Ectodermal cell (in vitro differentiated cells): Measurements from ENCODE around the gene SPEF2.

Experiments used
- H3K27ac ChIP-seq: 2 replicates; pipeline ENCODE4 v1.7.0; 2013; ENCODE audit warnings: mild to moderate bottlenecking, low read depth, low read length; ENCODE audit not compliant: insufficient read depth, poor library complexity, severe bottlenecking
- H3K27me3 ChIP-seq: 2 replicates; pipeline ENCODE4 v1.7.0; 2013; ENCODE audit warnings: mild to moderate bottlenecking, low read length; ENCODE audit not compliant: insufficient read depth, control insufficient read depth, poor library complexity, severe bottlenecking
- H3K36me3 ChIP-seq: one replicate; pipeline ENCODE4 v1.7.0; 2013; ENCODE audit warnings: low read length; ENCODE audit not compliant: control insufficient read depth, insufficient read depth
- H3K4me1 ChIP-seq: one replicate; pipeline ENCODE4 v1.7.0; 2013; ENCODE audit warnings: low read length; ENCODE audit not compliant: control insufficient read depth, insufficient read depth
- H3K4me3 ChIP-seq: 2 replicates; pipeline ENCODE4 v1.7.0; 2013; ENCODE audit warnings: low read depth, low read length, control low read depth; ENCODE audit not compliant: insufficient read depth
- H3K9me3 ChIP-seq: 2 replicates; pipeline ENCODE4 v1.7.0; 2013; ENCODE audit warnings: mild to moderate bottlenecking, low read length, moderate library complexity; ENCODE audit not compliant: control insufficient read depth
- WGBS, 2 experiments: methylation state at CpG; one replicate each; pipeline ENCODE4 v1.1.7; 2013; ENCODE audit warnings: missing lambda C conversion rate in 2 of 2; 5-methylcytosine and 5-hydroxymethylcytosine counted together

The SPEF2 gene

GRCh38 chr5:35745193-35745592 is 127.5 kb downstream of the SPEF2 start:
- WGBS, 2 experiments, result 87 to 91% methylated on average over 8 of the region's 8 CpGs
- H3K27ac ChIP-seq, result no peak overlapping the region
- H3K4me3 ChIP-seq, result no peak overlapping the region
- no peaks in the 10 kb centered on the region for H3K36me3 ChIP-seq
- H3K4me1 ChIP-seq, result no peaks in the 10 kb centered on the region
- peaks cover 7% of the 10 kb centered on the region for H3K27me3 ChIP-seq
- H3K9me3 ChIP-seq, result no peaks in the 10 kb centered on the region

DNA sequence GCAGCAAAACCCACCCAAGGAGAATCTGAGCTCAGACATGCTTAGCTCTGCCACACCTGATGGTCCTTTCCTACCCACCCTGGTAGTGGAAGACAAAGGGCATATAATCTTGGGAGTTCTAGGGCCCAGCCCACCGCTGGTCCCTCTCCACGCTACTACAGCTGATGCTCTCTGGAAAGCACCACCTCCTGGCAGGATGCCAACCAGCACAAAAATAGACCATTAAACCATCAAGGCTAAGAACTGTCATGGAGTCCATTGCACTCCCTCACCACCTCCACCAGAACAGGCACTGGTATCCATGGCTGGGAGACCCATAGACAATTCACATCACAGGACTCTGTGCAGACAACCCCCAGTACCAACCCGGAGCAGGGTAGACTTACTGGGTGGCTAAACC is 128.0 kb downstream of the SPEF2 start:
- H3K4me3 ChIP-seq, result no peak overlapping the region
- no peaks in the 10 kb centered on the region for H3K36me3 ChIP-seq
- H3K27me3 ChIP-seq, result peaks cover 11% of the 10 kb centered on the region
- H3K9me3 ChIP-seq, result no peaks in the 10 kb centered on the region
- H3K4me1 ChIP-seq, result no peaks in the 10 kb centered on the region
- no peak overlapping the region for H3K27ac ChIP-seq
- 92 to 95% methylated on average over 3 of the region's 3 CpGs for WGBS, 2 experiments

GRCh38 chr5:35752012-35752411 is 134.3 kb downstream of the SPEF2 start:
- peaks cover 8% of the 10 kb centered on the region for H3K4me1 ChIP-seq
- H3K36me3 ChIP-seq, result no peaks in the 10 kb centered on the region
- H3K27ac ChIP-seq, result no peak overlapping the region
- WGBS, 2 experiments, result 82 to 84% methylated on average over 4 to 6 of the region's 6 CpGs
- no peak overlapping the region for H3K4me3 ChIP-seq
- no peaks in the 10 kb centered on the region for H3K9me3 ChIP-seq
- peaks cover 57% of the 10 kb centered on the region for H3K27me3 ChIP-seq

DNA sequence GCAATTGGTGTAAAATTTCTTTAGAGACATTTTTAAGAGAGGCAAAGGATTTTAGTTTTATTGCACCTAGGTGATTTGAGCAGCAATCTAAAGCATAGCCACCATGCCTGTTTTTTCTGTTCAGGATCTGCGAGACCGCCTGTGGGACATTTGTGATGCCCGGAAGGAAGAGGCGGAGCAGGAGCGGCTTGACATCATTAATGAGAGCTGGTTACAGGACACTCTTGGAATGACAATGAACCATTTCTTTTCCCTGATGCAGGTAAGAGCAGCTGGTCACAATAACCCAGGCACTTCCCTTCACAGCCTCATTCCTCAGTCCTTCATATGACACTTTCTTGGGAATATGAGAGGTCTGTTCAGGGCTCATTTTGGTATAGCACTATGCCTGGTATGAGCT is 135.8 kb downstream of the SPEF2 start:
- 14 to 16% methylated on average over 5 of the region's 5 CpGs for WGBS, 2 experiments
- Histone ChIP-seq H3K4me3 (no peak overlapping the region), H3K4me1 (peaks cover 8% of the 10 kb centered on the region), H3K27ac (no peak overlapping the region), H3K27me3 (peaks cover 71% of the 10 kb centered on the region), H3K36me3 (no peaks in the 10 kb centered on the region), H3K9me3 (no peaks in the 10 kb centered on the region)

DNA sequence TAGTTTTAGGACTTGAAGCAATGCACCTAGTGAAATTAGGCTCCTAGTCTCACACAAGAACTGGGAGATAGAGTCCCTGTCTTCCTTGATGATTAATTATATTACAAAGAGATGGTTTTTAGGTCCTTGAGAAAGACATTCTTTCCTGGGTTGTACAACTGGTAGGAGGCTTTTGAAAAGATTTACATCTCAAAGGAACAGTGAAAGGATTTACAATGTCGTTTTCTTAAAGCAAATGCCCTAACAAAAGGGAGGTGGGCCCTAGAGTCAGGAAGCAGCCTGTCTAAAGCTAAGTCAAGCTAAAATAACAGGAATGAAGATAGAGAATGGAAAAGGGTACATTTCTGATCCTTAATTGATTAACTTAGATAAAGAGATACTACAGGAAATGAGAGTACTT is 136.8 kb downstream of the SPEF2 start:
- Histone ChIP-seq H3K4me1 (peaks cover 8% of the 10 kb centered on the region), H3K36me3 (no peaks in the 10 kb centered on the region), H3K9me3 (no peaks in the 10 kb centered on the region), H3K4me3 (no peak overlapping the region), H3K27ac (no peak overlapping the region), H3K27me3 (peaks cover 81% of the 10 kb centered on the region)
- 8% methylated on average over 1 of the region's 1 CpG for WGBS, 2 experiments

- H3K27ac ChIP-seq, result no peak overlapping the region
- peaks cover 79% of the 10 kb centered on the region for H3K27me3 ChIP-seq
- no peak overlapping the region for H3K4me3 ChIP-seq
- peaks cover 8% of the 10 kb centered on the region for H3K4me1 ChIP-seq
- H3K36me3 ChIP-seq, result no peaks in the 10 kb centered on the region
- H3K9me3 ChIP-seq, result no peaks in the 10 kb centered on the region
- WGBS, 2 experiments, result 84 to 93% methylated on average over 4 to 5 of the region's 5 CpGs
Observed at GRCh38 chr5:35755966-35756365, 138.3 kb downstream of the SPEF2 start.

- Histone ChIP-seq H3K27me3 (peaks cover 78% of the 10 kb centered on the region), H3K27ac (no peak overlapping the region), H3K4me3 (no peak overlapping the region), H3K9me3 (no peaks in the 10 kb centered on the region), H3K36me3 (no peaks in the 10 kb centered on the region), H3K4me1 (peaks cover 7% of the 10 kb centered on the region)
- WGBS, 2 experiments, result 72 to 81% methylated on average over 4 to 5 of the region's 5 CpGs
Observed at GRCh38 chr5:35758151-35758724, 140.6 kb downstream of the SPEF2 start.

- Histone ChIP-seq H3K36me3 (no peaks in the 10 kb centered on the region), H3K4me1 (no peaks in the 10 kb centered on the region)
- WGBS, 2 experiments, result 89 to 92% methylated on average over 4 of the region's 4 CpGs
Observed at GRCh38 chr5:35761541-35761940, 143.9 kb downstream of the SPEF2 start.

GRCh38 chr5:35762368-35762767 is 144.7 kb downstream of the SPEF2 start:
- no peaks in the 10 kb centered on the region for H3K9me3 ChIP-seq
- H3K27me3 ChIP-seq, result peaks cover 55% of the 10 kb centered on the region
- no peak overlapping the region for H3K4me3 ChIP-seq
- no peaks in the 10 kb centered on the region for H3K4me1 ChIP-seq
- 91 to 92% methylated on average over 3 of the region's 3 CpGs for WGBS, 2 experiments
- no peak overlapping the region for H3K27ac ChIP-seq
- H3K36me3 ChIP-seq, result no peaks in the 10 kb centered on the region

More at GRCh38 chr5:35761541-35761940, 143.9 kb downstream of the SPEF2 start:
- Histone ChIP-seq H3K27me3 (peaks cover 60% of the 10 kb centered on the region), H3K4me3 (no peak overlapping the region), H3K27ac (no peak overlapping the region), H3K9me3 (no peaks in the 10 kb centered on the region)

DNA sequence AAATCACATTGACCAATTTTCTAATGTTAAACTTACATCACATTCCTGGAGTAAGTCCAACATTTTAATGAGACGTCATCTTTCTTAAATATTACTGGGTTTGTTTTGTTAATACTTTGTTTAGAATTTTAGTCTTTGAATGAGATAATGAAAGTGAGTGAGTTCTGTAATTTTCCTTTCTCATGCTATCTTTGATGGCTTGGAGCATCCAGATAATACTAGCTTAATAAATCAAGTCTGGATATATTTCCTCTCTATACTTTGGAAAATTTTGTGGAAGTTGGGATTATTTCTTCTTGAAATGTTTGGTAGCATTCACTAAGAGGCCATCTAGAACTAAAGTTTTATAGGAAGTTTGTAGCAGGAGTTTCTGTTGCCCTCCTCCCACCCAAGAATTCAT is 148.3 kb downstream of the SPEF2 start:
- no peaks in the 10 kb centered on the region for H3K36me3 ChIP-seq
- no peak overlapping the region for H3K27ac ChIP-seq
- 80 to 100% methylated on average over 1 of the region's 1 CpG for WGBS, 2 experiments
- peaks cover 28% of the 10 kb centered on the region for H3K27me3 ChIP-seq
- no peaks in the 10 kb centered on the region for H3K4me1 ChIP-seq
- H3K9me3 ChIP-seq, result no peaks in the 10 kb centered on the region
- no peak overlapping the region for H3K4me3 ChIP-seq

DNA sequence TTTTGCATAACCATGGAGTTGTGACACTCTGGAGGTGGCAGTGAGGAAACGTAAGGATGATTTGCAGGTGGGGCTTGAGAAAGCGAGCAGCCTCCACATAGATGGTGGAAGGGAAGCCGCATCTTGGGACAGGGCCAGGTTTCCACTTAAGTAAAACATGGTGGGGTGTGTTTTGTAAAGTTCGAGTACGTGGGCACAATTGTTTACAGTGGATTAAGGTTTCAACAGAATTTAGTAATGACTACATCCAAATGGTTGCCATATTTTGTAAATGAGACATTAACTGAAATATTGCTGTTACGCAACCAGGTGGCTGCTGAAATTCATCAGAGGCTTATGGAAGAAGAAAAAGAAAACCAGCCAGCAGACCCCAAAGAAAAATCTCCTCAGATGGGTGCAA is 153.6 kb downstream of the SPEF2 start:
- Histone ChIP-seq H3K27me3 (no peaks in the 10 kb centered on the region), H3K36me3 (no peaks in the 10 kb centered on the region), H3K4me1 (no peaks in the 10 kb centered on the region), H3K27ac (no peak overlapping the region), H3K9me3 (no peaks in the 10 kb centered on the region), H3K4me3 (no peak overlapping the region)
- WGBS, 2 experiments, result 90% methylated on average over 6 of the region's 6 CpGs
